T-helper 1 cell treated with Interleukin-12 subunit alpha and Interleukin-12 subunit beta and Interleukin-4 antibody, amounts not matched to agents 30 ng/mL and 1 ng/mL, for 36 hours (primary cell): ENCODE results near the gene C11orf68. TPM values are rescaled to one million over a fixed set of nuclear protein-coding genes. Genes with fewer than 3 reads are reported as not detected.
"Not testable (repeated sequence)": the region's sequence is repeated elsewhere in the genome, so short reads cannot be mapped to it uniquely, and the experiment has no call there.

ENCODE experiments used
- intact Hi-C: fragments of 100-400 bp; cut with micrococcal nuclease; formaldehyde crosslinking; loops from one replicate; pipeline ENCODE4 v1.15.1; 2024
- total RNA-seq: library from RNA; stranded (reverse); gene quantifications from 2 replicates; pipeline ENCODE4 v1.2.3, GENCODE V29; 2022

C11orf68 gene
- total RNA-seq, 1 donor from 2014 or later: 29.5 TPM

DNA sequence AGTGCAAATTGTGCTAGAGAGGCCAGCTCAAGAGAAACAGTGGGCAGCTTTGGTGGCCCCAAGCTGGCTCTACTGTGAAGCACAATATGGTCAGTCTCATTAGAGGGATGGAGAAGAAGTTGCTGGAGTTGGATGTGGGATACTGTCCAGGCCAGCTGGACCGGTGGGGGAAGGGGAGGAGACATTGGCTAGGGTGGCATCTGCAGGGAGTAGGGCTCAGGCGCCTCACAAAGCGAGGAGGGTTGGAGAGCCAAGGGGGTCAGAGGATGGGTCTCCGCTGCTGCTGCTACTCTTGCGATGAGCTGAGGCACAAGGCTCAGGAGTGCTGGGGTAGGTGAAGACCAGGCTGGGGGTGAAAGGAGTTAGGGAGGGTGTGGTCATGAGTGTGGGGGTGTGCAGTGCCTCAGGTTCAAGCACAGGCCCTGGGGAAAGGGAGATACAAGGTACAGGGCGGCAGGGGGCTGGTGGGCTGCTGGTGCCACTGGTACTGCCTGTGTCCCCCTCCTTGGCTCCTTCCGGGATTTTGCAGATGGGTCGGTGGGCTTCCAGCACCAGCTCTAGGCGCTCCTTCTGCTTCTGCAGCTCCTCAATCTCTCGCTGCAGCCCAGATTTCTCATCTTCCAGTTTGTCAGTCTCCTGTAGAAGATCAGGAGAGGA lies 26.1 kb downstream of the C11orf68 start:
- intact Hi-C loops: no loop called here

DNA sequence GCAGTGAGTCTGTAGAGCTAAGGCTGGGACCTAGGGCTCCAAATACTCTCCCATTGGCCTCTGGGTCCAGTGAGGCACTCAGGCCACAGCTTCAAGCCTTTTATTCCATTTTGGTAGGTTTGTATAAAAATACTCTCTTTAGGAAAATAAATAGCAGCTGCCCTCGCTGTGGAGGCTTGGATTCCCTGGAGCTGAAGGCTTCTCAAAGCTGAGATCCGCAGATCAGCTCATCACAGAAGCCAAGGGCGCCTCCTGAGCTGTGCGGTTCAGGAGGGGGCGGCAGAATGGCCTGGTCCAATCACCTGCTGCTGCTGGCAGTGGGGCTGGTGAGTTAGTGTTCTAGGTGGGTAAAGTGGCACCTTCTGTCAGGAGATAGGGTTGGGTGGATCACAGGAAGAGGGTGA lies 26.7 kb downstream of the C11orf68 start:
- intact Hi-C loops: not testable (repeated sequence)

DNA sequence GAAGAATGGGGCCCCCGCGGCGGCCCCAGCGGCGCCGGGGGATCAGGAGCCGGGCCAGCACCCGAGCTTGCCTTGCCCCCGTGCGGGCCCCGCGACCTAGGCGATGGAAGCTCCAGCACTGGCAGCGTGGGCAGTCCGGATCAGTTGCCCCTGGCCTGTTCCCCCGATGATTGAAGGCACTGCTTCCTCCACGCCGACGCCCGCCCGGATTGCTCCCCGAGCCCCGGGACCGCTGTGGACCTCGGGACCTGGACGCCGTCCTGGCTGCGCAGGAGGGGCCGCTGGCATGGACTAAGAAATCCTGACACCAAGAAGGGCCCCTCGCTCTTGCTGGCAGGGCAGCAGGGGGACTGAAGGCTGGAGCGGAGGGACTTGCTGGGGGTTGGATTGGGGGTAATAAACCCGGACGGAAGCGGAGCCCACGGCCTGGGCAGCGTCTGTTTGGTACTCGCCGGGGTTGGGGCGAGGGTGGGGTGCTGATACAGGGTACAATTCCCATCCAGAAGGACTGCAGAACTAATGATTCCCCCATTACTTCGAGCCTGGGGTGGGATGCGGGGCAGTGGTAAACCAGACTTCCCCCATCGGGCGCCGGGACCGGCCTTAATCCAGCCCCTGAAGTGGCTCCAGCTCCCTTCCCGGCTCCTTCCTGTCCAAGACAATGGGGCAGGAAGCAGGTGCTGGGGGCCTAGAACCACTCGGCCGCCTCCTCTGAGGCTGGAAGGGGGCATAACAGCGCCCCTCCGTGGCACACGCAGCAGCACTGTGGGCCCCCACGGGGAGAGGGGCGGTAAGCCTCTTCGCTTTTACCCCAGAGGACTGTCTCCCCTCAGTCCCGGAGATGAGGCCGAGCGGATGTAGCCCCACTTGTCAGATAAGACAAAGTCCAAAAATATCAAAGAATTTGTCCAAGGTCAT lies 27.4 kb downstream of the C11orf68 start:
- intact Hi-C loops: no loop called here

DNA sequence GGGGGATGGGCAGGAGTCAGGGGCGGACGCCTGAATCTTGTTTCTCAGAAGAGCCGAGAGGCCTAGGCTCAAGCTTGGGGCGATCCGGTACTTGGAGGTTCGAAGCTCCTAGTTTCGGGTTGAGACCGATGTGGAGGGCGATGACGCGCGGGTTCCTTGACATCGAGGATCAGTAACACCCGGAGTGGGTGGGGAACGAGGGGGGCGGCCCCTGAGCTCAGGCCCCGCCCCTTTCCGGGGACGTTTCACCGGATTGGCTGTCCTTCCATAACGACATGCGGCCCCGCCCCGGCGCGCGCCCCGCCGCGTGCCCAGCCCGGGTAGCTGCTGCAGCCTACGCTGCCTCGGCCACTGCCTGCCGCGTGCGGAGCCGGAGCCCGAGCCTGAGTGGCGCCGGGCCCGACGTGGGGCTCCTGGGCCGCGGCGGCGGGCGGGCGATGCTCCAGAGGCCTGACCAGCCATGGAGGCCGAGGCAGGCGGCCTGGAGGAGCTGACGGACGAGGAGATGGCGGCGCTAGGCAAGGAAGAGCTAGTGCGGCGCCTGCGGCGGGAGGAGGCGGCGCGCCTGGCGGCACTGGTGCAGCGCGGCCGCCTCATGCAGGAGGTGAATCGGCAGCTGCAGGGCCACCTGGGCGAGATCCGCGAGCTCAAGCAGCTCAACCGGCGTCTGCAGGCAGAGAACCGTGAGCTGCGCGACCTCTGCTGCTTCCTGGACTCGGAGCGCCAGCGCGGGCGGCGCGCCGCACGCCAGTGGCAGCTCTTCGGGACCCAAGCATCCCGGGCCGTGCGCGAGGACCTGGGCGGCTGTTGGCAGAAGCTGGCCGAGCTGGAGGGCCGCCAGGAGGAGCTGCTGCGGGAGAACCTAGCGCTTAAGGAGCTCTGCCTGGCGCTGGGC lies 28.3 kb downstream of the C11orf68 start, which contains the start of gene CCDC85B:
Gene CCDC85B, plus strand, starts transcription at position 350 of the 895 bp plus-strand sequence. Its CDS starts 111 bp downstream, at position 461.
- intact Hi-C loops: loop anchor here (1.0 kb wide), 7 partner anchors 10 to 162 kb away; partner anchors contain the start of genes C11orf68, DRAP1, FOSL1 and SF3B2

DNA sequence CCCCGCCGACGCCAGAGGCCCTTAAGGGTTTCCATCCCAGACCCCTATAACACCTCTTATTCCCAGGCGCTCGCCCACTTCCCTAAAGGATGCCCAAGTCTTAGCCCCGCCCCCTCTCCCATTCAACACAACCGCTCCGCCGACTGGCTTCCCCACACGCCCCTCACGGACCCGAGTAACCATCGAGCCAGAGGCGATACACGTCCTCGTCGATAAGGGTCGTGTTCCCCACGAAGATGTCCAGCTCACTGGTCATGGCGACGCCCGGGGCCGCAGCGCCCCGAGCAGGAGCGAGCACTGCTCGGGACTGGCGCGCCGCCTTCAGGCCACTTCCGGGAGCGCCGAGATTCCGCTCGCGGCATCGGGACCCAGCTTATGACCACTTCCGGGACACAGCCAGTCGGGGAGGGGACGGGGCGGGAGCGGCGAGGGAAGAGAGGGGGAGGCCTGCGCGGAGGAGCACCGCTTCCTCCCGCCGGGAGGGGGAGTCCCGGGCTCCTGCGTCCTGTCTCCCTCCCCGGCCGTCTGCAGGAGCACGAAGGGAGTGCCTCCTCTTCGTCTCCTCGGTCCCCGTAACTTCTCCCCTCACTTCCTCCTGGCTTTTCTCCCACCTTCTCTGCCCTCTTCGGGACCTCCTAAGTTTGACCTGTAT lies 30.6 kb downstream of the C11orf68 start, which contains the start of gene FIBP:
Gene FIBP, minus strand, starts transcription at position 309 of the 652 bp plus-strand sequence. Its CDS starts 53 bp downstream, at position 256.
- intact Hi-C loops: loop anchor here (1.0 kb wide), 3 partner anchors 73 to 176 kb away; partner anchors contain the start of genes BANF1, EIF1AD, KAT5 and SART1

DNA sequence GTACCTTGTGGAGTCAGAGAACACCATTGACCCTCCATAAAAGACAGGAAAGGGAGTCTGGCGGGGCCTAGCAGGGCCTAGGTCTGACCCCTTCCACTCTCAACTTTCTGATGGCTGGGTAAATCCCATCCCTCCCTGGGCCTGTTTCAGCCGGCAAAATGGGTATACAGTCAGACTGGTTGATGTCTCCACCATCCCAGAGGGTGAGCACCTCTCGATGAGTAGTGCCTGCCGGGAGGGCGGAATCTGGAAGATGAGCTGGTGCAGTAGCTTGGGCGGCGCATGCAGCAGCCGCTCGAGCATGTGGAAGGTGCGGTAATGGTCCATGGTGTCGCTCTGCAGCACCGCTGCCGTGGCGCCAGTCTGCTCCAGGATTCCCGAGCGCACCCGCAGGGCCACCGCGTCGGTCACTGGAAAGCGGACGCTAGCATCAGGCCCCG lies 31.1 kb downstream of the C11orf68 start:
- intact Hi-C loops: loop anchor here (1.0 kb wide), 3 partner anchors 74 to 175 kb away; partner anchors contain the start of genes BANF1, EIF1AD, KAT5 and SART1

DNA sequence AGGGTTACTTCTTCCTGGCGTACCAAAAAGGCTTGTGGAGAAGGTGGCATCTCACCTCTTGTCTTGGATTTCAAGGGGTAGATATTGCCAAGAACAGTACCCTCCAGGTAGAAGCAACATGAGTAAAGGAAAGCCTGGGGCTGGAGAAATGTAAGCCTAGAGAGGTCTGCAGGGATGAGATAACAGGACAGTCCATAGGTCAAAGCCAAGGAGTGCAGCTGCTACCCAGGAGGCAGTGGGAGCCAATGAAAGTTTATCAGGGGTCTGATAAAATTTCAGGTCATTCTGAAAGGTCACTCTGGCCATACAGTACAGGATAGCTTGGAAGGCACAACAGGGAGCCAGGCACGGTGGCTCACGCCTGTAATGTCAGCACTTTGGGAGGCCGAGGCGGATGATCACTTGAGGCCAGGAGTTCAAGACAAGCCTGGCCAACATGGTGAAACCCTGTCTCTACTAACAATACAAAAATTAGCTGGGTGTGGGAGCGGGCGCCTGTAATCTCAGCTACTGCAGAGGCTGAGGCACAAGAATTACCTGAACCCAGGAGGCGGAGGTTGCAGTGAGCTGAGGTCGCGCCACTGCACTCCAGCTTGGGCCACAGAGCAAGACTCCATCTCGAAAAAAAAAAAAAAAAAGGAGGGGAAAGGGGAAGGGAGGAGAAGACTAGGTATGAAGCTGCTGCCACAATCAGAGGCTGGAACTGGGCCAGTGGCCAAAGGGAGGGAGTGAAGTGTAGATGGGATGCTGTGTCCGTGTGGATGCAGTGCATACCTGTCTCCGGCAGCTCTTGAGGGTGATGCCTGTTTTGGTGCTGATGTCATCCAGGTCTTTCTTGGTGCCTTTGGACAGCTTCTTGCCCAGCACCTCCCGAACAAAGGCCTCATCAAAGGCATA lies 31.8 kb downstream of the C11orf68 start:
- intact Hi-C loops: no loop called here

DNA sequence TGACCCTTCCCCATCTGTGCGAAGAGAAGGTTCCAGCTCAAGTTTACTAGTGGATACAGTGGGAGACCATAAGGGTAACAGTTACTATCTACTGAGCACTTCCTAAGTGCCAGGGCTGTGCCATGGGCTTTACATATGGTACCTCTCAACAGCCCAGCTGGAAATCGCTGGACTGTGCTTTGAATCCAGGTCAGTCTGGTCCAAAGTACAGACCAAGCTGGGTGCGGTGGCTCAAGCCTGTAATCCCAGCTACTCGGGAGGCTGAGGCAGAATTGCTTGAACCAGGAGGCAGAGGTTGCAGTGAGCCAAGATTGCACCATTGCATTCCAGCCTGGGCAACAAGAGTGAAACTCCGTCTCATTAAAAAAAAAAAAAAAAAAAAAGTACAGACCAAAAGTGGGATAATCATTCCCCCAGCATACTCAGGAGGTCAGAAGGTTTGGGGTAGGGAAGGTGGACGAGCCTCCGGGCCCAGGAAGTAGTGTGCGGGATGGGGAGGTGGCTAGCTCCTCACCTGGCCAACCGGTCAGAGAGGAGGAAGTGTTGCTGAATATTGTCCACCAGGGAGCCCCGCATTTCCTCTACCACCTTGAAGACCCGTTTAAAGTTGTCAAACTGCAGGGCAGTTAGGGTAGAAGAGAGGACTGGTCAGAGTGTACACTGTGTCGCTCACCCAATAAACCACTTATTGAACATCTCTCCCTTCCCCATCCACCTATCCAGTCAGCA lies 32.9 kb downstream of the C11orf68 start:
- intact Hi-C loops: no loop called here

DNA sequence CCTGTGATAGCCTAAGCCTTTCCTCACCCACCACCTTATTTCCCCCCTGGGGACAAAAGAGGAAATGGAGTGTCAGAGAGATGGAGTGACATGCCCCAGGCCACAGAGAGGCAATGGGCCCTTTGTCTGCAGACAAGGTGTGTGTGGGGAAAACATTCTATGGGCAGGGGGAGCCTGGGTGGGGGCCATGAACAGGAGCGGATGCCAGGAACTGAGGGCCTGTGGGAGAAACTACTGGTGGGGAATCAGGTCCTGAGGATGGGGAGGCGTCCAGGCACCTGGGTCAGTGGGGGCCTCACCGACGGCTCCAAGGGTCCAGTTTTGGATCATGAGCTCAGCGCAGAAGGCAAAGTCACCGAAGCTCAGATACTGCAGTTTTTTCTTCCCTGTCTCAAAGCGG lies 33.6 kb downstream of the C11orf68 start:
- intact Hi-C loops: no loop called here

DNA sequence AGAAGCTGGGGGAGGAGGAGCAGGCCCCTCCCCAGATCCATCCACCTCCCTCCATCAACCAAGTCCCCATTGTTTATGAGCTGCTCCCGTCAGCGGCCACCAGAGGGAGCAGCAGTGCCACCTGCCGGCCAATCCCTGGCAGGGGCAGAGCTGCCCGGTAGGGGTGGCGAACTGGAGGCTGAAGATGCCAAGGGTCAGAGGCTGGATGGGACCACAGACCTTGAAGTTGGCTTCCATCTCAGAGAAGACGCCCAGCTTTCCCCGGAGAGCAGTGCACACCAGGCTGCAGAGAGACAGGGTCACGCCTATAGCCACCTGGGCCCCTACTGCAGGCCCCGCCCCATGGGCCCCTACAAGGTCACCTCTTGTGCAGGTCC lies 34.2 kb downstream of the C11orf68 start:
- intact Hi-C loops: loop anchor here (1.0 kb wide), 3 partner anchors 25 to 138 kb away; no protein-coding TSS in a partner anchor

DNA sequence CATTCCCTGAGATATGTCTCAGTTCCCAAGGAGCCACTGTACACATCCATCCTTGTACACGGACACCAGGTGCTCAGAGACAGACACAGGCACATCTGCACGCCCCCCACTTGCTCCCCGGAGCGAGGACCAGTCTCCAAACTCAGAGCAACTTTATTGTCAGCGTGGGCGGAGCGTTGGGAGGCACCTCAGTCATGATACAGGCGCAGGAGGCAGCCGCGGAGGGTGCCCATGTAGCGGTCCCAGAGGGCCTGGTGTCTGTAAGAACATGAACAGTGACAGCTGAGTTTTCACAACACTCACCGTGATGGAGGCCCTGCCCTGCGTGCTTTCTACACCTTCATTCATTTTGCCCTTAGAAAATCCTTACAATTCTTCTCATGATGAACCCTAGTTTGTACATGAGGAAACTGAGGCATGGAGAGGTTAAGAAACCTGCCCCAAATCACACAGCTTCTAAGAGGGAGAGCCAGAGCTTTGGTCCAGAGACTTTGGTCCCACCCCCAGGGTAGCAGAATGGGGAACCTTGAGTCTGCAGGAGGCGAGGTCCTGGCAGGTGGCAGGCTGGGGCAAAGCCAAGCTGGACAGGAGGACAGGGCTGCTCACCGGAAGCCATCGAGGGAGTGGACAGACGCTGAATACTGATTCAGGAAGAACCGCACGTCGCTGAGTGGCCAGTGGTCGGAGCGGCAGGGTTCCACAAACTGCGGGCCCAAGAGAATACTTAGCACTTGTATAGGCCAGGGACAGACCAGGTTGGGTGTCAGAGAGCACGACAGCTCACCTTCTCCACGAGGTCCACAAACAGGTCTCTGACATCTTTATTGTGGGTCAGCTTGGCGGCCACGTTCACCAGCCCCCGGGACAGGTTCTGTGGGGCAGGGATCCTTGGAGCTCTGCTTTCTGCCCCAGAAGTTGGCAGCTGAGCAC lies 34.8 kb downstream of the C11orf68 start:
- intact Hi-C loops: loop anchor here (1.0 kb wide), 3 partner anchors 25 to 138 kb away; no protein-coding TSS in a partner anchor

DNA sequence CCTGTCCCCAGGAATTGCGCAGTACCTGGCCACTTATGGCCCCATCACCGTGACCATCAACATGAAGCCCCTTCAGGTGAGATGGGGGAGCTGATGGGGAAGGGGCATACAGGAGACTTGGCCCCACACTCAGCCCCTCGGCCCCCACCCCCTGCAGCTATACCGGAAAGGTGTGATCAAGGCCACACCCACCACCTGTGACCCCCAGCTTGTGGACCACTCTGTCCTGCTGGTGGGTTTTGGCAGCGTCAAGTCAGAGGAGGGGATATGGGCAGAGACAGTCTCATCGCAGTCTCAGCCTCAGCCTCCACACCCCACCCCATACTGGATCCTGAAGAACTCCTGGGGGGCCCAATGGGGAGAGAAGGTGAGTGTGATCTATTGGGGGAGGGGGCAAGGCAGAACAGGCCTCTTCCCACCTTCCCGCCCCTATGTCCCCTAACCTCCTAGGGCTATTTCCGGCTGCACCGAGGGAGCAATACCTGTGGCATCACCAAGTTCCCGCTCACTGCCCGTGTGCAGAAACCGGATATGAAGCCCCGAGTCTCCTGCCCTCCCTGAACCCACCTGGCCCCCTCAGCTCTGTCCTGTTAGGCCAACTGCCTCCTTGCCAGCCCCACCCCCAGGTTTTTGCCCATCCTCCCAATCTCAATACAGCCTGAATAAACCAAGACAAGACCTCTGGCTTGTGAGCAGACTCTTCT lies 35.7 kb downstream of the C11orf68 start:
- intact Hi-C loops: no loop called here

DNA sequence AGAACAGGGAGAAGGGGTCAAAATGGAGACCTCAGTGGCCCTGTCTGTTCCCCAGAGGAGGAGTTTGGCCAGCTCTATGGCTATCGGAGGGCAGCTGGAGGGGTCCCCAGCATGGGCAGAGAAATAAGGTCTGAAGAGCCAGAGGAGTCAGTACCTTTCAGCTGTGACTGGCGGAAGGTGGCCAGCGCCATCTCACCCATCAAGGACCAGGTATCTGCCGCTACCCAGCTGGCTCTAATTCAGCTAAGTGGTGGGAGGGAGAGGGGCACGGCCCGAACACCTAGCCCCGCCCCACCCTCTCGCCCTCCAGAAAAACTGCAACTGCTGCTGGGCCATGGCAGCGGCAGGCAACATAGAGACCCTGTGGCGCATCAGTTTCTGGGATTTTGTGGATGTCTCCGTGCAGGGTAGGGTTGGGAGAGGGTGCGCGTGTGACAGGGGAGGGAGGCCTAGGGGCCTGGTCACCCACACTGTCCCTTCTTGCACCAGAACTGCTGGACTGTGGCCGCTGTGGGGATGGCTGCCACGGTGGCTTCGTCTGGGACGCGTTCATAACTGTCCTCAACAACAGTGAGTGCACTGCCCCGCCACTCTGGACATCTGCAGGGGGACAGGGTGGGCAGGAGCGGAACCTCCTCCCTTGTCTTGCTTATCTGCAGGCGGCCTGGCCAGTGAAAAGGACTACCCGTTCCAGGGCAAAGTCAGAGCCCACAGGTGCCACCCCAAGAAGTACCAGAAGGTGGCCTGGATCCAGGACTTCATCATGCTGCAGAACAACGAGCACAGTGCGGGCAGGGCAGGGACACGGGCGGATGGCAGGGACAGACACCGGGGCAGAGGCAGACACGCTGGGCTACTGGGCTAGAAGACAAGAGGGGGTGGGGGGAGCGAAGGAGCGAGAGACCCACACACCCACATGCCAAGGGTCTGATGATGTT lies 36.5 kb downstream of the C11orf68 start:
- intact Hi-C loops: no loop called here

DNA sequence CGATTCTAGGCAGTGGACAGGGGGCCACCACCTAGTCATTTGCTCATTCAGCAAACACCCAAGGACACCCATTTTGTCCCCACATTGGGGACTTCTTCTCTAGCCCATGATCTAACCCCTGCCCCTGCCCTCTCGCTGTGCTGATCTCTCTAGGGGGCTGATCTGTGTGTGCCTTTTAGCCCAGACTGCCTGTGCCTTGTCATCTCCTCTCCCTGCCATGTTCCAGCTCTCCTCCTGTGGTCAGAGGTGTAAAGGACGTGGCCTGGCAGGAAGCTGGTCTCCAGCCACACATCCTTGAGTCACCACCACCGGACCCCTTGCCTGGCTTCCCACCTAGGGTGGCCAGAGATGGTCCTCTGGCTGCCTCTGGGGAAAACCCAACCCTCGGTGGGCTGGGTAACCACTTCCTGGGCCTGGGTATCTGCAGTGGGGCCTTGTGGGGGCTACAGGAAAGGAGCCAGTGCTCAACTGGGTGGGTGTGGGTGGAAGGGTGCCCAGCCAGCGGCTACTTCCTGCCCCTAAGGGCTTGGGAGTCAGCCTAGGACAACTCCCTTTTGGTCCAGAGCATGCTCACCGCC lies 37.9 kb downstream of the C11orf68 start:
- intact Hi-C loops: no loop called here

DNA sequence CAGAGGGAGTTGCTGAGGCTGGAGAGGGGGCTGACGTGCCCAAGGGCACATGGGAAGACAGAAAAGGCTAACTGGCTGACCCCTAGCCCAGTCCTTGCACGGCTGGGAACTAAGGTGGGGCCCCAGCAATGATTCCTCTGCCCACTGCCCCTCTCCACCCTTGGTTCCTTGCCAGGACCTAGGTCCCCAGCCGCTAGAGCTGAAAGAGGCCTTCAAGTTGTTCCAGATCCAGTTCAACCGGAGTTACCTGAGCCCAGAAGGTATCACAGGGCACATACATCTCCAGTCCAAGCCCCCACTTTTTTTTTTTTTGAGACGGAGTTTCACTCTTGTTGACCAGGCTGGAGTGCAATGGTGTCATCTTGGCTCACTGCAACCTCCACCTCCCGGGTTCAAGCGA lies 38.8 kb downstream of the C11orf68 start:
- intact Hi-C loops: no loop called here
